OCI-LY7 (cell line): ENCODE results near the gene ADAM22. TPM values are rescaled to one million over a fixed set of nuclear protein-coding genes. Genes with fewer than 3 reads are reported as not detected.

Source experiments
- BruUV-seq: library from RNA; stranded (reverse); fragments of 400-500 nt; replicated peaks from 2 replicates; lab custom pipeline; 2021; lab: Mats Ljungman, UMichigan
- CTCF ChIA-PET: fragments of 300-600 bp; sonication (Branson Sonifier 250); formaldehyde crosslinking; loops from one replicate; lab custom pipeline; 2022; ENCODE audit warnings: antibody characterized with exemption; ENCODE audit not compliant: unreplicated experiment; lab: Charles Lee
- POLR2A ChIA-PET: fragments of 300-600 bp; sonication (Branson Sonifier 250); formaldehyde crosslinking; loops from one replicate; lab custom pipeline; 2022; ENCODE audit warnings: antibody characterized with exemption; lab: Charles Lee
- DNase-seq: peaks from one replicate; pipeline ENCODE4 v3.0.0-alpha.2; 2015; ENCODE audit warnings: low spot score
- H2AFZ ChIP-seq: fragments of 200-600 bp; sonication (generic), shearing (Covaris generic); 2 replicates; pipeline ENCODE4 v1.6.1; 2014; ENCODE audit warnings: mild to moderate bottlenecking, antibody characterized with exemption, low read length, moderate library complexity
- H3K27ac ChIP-seq: fragments of 200-600 bp; sonication (generic); 2 replicates; pipeline ENCODE4 v1.5.1; 2014; ENCODE audit warnings: mixed run types, low read depth, mild to moderate bottlenecking, moderate library complexity, low read length, inconsistent platforms; ENCODE audit not compliant: poor library complexity, severe bottlenecking
- H3K36me3 ChIP-seq: fragments of 200-600 bp; sonication (generic); 2 replicates; pipeline ENCODE4 v1.6.1; 2014; ENCODE audit warnings: mild to moderate bottlenecking, antibody characterized with exemption, low read length, moderate library complexity, mixed read lengths; ENCODE audit not compliant: insufficient read depth
- H3K4me1 ChIP-seq: fragments of 200-600 bp; sonication (generic); 2 replicates; pipeline ENCODE4 v1.5.1; 2014; ENCODE audit warnings: mild to moderate bottlenecking, low read length; ENCODE audit not compliant: insufficient read depth, poor library complexity, severe bottlenecking
- H3K4me2 ChIP-seq: fragments of 200-600 bp; sonication (generic); 2 replicates; pipeline ENCODE4 v1.6.1; 2014; ENCODE audit warnings: mild to moderate bottlenecking, low read length
- H3K4me3 ChIP-seq: fragments of 200-600 bp; sonication (generic); 2 replicates; pipeline ENCODE4 v1.5.1; 2014; ENCODE audit warnings: mild to moderate bottlenecking, low read depth, low read length; ENCODE audit not compliant: poor library complexity, severe bottlenecking
- H3K79me2 ChIP-seq: fragments of 200-600 bp; sonication (generic); 2 replicates; pipeline ENCODE4 v1.6.1; 2016; ENCODE audit warnings: low read depth, mild to moderate bottlenecking, low read length, moderate library complexity, mixed read lengths; ENCODE audit not compliant: insufficient read depth
- H3K9me2 ChIP-seq: fragments of 200-600 bp; sonication (generic); 2 replicates; pipeline ENCODE4 v1.6.1; 2016; ENCODE audit warnings: mild to moderate bottlenecking, low read length, mixed read lengths; ENCODE audit not compliant: insufficient read depth
- H3K9me3 ChIP-seq: fragments of 200-600 bp; sonication (generic); 2 replicates; pipeline ENCODE4 v1.6.1; 2014; ENCODE audit warnings: mild to moderate bottlenecking, mixed run types, low read length, mixed read lengths
- H4K20me1 ChIP-seq: fragments of 200-600 bp; sonication (generic); 2 replicates; pipeline ENCODE4 v1.6.1; 2014; ENCODE audit warnings: mild to moderate bottlenecking, antibody characterized with exemption, low read length, moderate library complexity, mixed read lengths; ENCODE audit not compliant: insufficient read depth
- EZH2phosphoT487 ChIP-seq: fragments of 200-600 bp; sonication (generic); IDR thresholded peaks from 2 replicates; pipeline ENCODE4 v1.6.1; 2018; ENCODE audit warnings: low read depth, borderline replicate concordance, mild to moderate bottlenecking, mixed run types, antibody characterized with exemption, low read length, moderate library complexity, mixed read lengths
- intact Hi-C: fragments of 100-400 bp; cut with micrococcal nuclease; formaldehyde crosslinking; loops from one replicate; pipeline ENCODE4 v1.10.0; 2022; ENCODE audit not compliant: unreplicated experiment
- total RNA-seq, 2 experiments: library from RNA; depleted of rRNA in 1 of 2; stranded (reverse); fragments of >200 nt in 1 of 2; shearing (Covaris generic) in 1 of 2; gene quantifications; 2 replicates each; pipeline ENCODE4 v1.2.3, GENCODE V29; 2014 to 2022
- TF ChIP-seq, protein P1 (sequence below): fragments of 200-600 bp; sonication (generic); conservative IDR thresholded peaks from 2 replicates; pipeline ENCODE4 v1.5.1; 2014; ENCODE audit warnings: mild to moderate bottlenecking, antibody characterized with exemption, low read length, moderate library complexity, mixed read lengths

The ADAM22 gene
- total RNA-seq, 2 experiments from 2014 or later: 12.0 to 13.6 TPM

DNA sequence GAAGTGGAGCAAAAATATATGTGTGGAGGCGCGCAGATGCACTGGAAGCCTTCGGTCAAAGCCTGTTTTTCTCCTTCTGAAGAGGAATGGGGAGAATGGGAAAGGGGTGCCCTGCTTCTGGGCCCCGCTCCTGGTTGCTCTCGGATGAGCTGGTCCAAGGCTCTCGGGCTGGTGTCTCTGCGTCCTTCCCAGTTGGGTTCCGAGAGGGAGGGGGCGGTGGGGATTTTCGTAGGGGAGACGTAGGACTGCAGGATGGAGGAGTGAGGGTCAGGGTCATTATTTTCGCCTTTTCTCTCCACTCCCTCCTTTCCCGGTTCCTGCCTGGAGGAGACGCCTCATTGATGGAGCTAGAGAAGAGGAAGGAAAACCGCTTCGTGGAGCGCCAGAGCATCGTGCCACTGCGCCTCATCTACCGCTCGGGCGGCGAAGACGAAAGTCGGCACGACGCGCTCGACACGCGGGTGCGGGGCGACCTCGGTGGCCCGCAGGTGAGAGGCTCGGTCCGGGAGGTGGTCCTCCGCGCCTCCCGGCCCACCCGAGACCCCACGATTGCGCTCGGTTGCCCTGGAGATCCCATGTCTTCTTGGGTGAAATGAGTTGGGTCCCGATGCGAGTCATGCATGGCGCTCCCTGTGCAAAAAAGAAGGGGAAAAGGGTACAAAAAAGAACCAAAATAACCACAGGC, 790 bp downstream of the ADAM22 start:
- Histone ChIP-seq H3K9me2 (no peaks in the 10 kb centered on the region), H3K4me2 (peak overlapping the region; percentile 87), H3K79me2 (no peaks in the 10 kb centered on the region), H4K20me1 (no peaks in the 10 kb centered on the region), H3K27ac (peak overlapping the region; percentile 65), H3K4me3 (peak overlapping the region; percentile 78), H3K9me3 (no peaks in the 10 kb centered on the region), H3K4me1 (peaks cover 13% of the 10 kb centered on the region), H2AFZ (peak overlapping the region; percentile 80), H3K36me3 (peaks cover 24% of the 10 kb centered on the region)
- ChIA-PET CTCF (interaction anchor here (0.6 kb wide), 3 partner anchors 9 to 40 kb away, joined by 3 to 4 read pairs (median 4); no protein-coding TSS in a partner anchor), POLR2A (interaction anchor here (0.6 to 1.6 kb wide), 10 partner anchors 9 to 194 kb away, joined by 3 to 17 read pairs (median 4); no protein-coding TSS in a partner anchor)
- intact Hi-C loops: loop anchor here (1.0 to 10.0 kb wide), 5 partner anchors 59 to 718 kb away; partner anchors contain the start of genes CROT, DBF4, SLC25A40 and TMEM243
- peak; percentile 36 for DNase-seq
- TF ChIP-seq, protein P1, sequence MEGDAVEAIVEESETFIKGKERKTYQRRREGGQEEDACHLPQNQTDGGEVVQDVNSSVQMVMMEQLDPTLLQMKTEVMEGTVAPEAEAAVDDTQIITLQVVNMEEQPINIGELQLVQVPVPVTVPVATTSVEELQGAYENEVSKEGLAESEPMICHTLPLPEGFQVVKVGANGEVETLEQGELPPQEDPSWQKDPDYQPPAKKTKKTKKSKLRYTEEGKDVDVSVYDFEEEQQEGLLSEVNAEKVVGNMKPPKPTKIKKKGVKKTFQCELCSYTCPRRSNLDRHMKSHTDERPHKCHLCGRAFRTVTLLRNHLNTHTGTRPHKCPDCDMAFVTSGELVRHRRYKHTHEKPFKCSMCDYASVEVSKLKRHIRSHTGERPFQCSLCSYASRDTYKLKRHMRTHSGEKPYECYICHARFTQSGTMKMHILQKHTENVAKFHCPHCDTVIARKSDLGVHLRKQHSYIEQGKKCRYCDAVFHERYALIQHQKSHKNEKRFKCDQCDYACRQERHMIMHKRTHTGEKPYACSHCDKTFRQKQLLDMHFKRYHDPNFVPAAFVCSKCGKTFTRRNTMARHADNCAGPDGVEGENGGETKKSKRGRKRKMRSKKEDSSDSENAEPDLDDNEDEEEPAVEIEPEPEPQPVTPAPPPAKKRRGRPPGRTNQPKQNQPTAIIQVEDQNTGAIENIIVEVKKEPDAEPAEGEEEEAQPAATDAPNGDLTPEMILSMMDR: no peak
- no peak for TF ChIP-seq EZH2phosphoT487
- BruUV-seq: no TSS peak

GRCh38 chr7:87935384-87935706, 1.3 kb downstream of the ADAM22 start:
- no peaks in the 10 kb centered on the region for H4K20me1 ChIP-seq
- ChIA-PET POLR2A (interaction anchor here (0.6 to 1.6 kb wide), 6 partner anchors 10 to 65 kb away, joined by 3 to 5 read pairs (median 4); no protein-coding TSS in a partner anchor), CTCF (no interaction called here)
- H3K79me2 ChIP-seq: no peaks in the 10 kb centered on the region
- intact Hi-C loops: loop anchor here (10.0 kb wide), 1 partner anchor 179 kb away; no protein-coding TSS in a partner anchor
- H2AFZ ChIP-seq: peak overlapping the region; percentile 80; the same call in 1 of the 2 replicates
- H3K4me2 ChIP-seq: peak overlapping the region; percentile 87
- H3K27ac ChIP-seq: no peak overlapping the region
- peak overlapping the region; percentile 78 for H3K4me3 ChIP-seq
- H3K4me1 ChIP-seq: peaks cover 13% of the 10 kb centered on the region
- no peaks in the 10 kb centered on the region for H3K9me2 ChIP-seq
- H3K36me3 ChIP-seq: peaks cover 24% of the 10 kb centered on the region
- H3K9me3 ChIP-seq: no peaks in the 10 kb centered on the region
- no peak for DNase-seq
- TF ChIP-seq EZH2phosphoT487: no peak
- TF ChIP-seq, protein P1: no peak
- BruUV-seq: no TSS peak

- POLR2A ChIA-PET: no interaction called here
- TF ChIP-seq EZH2phosphoT487: no peak
- TF ChIP-seq, protein P1: no peak
- CTCF ChIA-PET: no interaction called here
- H3K36me3 ChIP-seq: peaks cover 24% of the 10 kb centered on the region
- H3K4me3 ChIP-seq: no peak overlapping the region
- no peak overlapping the region for H2AFZ ChIP-seq
- H3K9me3 ChIP-seq: no peaks in the 10 kb centered on the region
- no peaks in the 10 kb centered on the region for H4K20me1 ChIP-seq
- intact Hi-C loops: no loop called here
- no peak overlapping the region for H3K4me2 ChIP-seq
- no TSS peak for BruUV-seq
- H3K4me1 ChIP-seq: no peaks in the 10 kb centered on the region
- DNase-seq: no peak
- H3K79me2 ChIP-seq: no peaks in the 10 kb centered on the region
- H3K9me2 ChIP-seq: no peaks in the 10 kb centered on the region
- no peak overlapping the region for H3K27ac ChIP-seq
Observed at GRCh38 chr7:87941138-87941537, 7.1 kb downstream of the ADAM22 start.
